ENCODE measurements around the gene GPI. TPM values are rescaled to one million over a fixed set of nuclear protein-coding genes. Genes with fewer than 3 reads are reported as not detected.

The GPI gene
- total and polyA plus RNA-seq, 9 of the 15 experiments (the other 6 are each of a cell fraction or from before 2014, with no cell fraction given), result 88.3 to 358 (median 122) TPM

DNA sequence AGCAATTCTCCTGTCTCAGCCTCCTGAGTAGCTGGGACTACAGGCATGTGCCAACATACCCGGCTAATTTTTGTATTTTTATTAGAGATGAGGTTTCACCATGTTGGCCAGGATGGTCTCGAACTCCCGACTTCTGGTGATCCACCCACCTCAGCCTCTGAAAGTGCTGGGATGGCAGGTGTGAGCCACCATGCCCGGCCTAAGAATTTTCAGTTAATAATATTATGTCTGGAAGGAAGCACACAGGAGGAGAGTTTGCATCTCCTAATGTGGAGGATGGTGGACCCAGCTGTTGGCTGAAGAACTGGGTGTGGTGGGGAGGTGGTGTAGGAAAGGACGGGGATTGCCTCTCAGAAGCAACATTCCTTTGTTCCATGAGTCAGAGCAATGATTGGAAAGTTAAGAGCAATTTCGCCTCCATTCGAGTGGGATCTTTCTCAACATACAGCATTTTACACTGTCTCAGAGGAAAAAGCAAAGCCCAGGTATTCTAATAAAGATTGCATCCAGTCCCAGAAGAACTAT, 51.1 kb downstream of the GPI start:
- ChIA-PET POLR2A (interaction anchor here (0.5 to 2.4 kb wide), 3 partner anchors 8 to 12 kb away, joined by 3 to 10 read pairs (median 3); partner anchors contain the start of gene UBA2), CTCF (ENCODE audit: low intra/inter-chr PET ratio) (no interaction called here)
- Histone ChIP-seq H3K9me1 (ENCODE audit: control insufficient read depth, insufficient read depth, low read length) (no peaks in the 10 kb centered on the region), H3K4me2 (ENCODE audit: insufficient read depth, low read length) (no peak overlapping the region), H3K4me1 (replicated peaks in 1 of 2; ENCODE audit: control insufficient read depth in 2 of 2, insufficient read depth in 2 of 2, low read length in 2 of 2) (no peaks in the 10 kb centered on the region), H3K9ac (ENCODE audit: insufficient read depth in 1 of 2, low read depth in 2 of 2, low read length in 2 of 2) (no peak overlapping the region), H3K9me3 (replicated peaks; ENCODE audit: control insufficient read depth, insufficient read depth, low read depth, low read length) (no peaks in the 10 kb centered on the region), H3K27ac (ENCODE audit: extremely low read depth, low read depth, low read length) (no peak overlapping the region), H3K79me2 (ENCODE audit: control insufficient read depth, insufficient read depth, low read length) (0 out of 3 replicates have a peak, but pooled peaks cover 5% of the 10 kb centered on the region), H2AFZ (ENCODE audit: low read depth, low read length) (no peak overlapping the region), H3K36me3 (ENCODE audit: control insufficient read depth, insufficient read depth, low read length) (peaks cover 86% of the 10 kb centered on the region), H3K4me3 (no peak overlapping the region), H3K27me3 (ENCODE audit: control insufficient read depth in 2 of 2, insufficient read depth in 2 of 2, low read length in 2 of 2) (no peaks in the 10 kb centered on the region), H4K20me1 (replicated peaks; ENCODE audit: control insufficient read depth, insufficient read depth, low read length) (no peaks in the 10 kb centered on the region)
- FAIRE-seq (no peak), ATAC-seq (no peak), DNase-seq (ENCODE audit: extremely low read depth in 1 of 4, low spot score in 3 of 4) (no peak)
- TF ChIP-seq SREBF1 (IDR thresholded peaks at IDR 0.05; ENCODE audit: borderline replicate concordance, low read depth, low read length), result no peak
- TF ChIP-seq ZNF174 (CRISPR knock-in tag; IDR thresholded peaks at IDR 0.05), result no peak
- TF ChIP-seq, protein P1, sequence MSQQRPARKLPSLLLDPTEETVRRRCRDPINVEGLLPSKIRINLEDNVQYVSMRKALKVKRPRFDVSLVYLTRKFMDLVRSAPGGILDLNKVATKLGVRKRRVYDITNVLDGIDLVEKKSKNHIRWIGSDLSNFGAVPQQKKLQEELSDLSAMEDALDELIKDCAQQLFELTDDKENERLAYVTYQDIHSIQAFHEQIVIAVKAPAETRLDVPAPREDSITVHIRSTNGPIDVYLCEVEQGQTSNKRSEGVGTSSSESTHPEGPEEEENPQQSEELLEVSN (IDR thresholded peaks at IDR 0.05; ENCODE audit: borderline replicate concordance in 1 of 2, extremely low read depth in 1 of 2, insufficient read depth in 1 of 2, insufficient read length in 1 of 2, low read depth in 1 of 2, low read length in 1 of 2, poor library complexity in 1 of 2, severe bottlenecking in 1 of 2), result no peak
- no peak for TF ChIP-seq TFE3 (CRISPR knock-in tag; IDR thresholded peaks at IDR 0.05)
- no peak for TF ChIP-seq POLR3A (IDR thresholded peaks at IDR 0.05; ENCODE audit: borderline replicate concordance, extremely low read depth, insufficient read depth, insufficient read length)
- TF ChIP-seq NCOA2 (IDR thresholded peaks at IDR 0.05; ENCODE audit: partially characterized antibody in 2 of 2), result no peak
- no peak for TF ChIP-seq ZNF146 (CRISPR knock-in tag; IDR thresholded peaks at IDR 0.05; ENCODE audit: unreplicated experiment)
- TF ChIP-seq BRF1 (IDR thresholded peaks at IDR 0.05; ENCODE audit: borderline replicate concordance, extremely low read depth, insufficient read length), result no peak
- TF ChIP-seq ATF1 (CRISPR knock-in tag; IDR thresholded peaks at IDR 0.05), result no peak
- no peak for TF ChIP-seq ATF1 (tag; IDR thresholded peaks at IDR 0.05)
- TF ChIP-seq DIDO1 (tag; IDR thresholded peaks at IDR 0.05; ENCODE audit: low read depth), result no peak
- no peak for TF ChIP-seq ZNF224 (CRISPR knock-in tag; IDR thresholded peaks at IDR 0.05)
- no TSS peak for BruUV-seq (replicated peaks)
- WGBS (ENCODE audit: insufficient coverage, low coverage, missing lambda C conversion rate), result 94% methylated on average over 7 of the region's 7 CpGs
- intact Hi-C loops (cut with micrococcal nuclease), result no loop called here
- in situ Hi-C loops (cut with MboI), result no loop called here

All from K562 (cell line).